PC-3 (cell line): ENCODE results near the gene SH3BP5L.

ENCODE experiments used
- EZH2 ChIP-seq: fragments of 300-600 bp; sonication (generic); IDR thresholded peaks from one replicate; pipeline ENCODE4 v1.6.1; 2017; ENCODE audit warnings: antibody characterized with exemption, mild to moderate bottlenecking, low read length; ENCODE audit not compliant: unreplicated experiment
- TF ChIP-seq, protein P1 (sequence below): fragments of 300-600 bp; sonication (generic); conservative IDR thresholded peaks from 2 replicates; pipeline ENCODE4 v1.5.1; 2017; ENCODE audit warnings: antibody characterized with exemption, low read depth, mild to moderate bottlenecking, low read length

DNA sequence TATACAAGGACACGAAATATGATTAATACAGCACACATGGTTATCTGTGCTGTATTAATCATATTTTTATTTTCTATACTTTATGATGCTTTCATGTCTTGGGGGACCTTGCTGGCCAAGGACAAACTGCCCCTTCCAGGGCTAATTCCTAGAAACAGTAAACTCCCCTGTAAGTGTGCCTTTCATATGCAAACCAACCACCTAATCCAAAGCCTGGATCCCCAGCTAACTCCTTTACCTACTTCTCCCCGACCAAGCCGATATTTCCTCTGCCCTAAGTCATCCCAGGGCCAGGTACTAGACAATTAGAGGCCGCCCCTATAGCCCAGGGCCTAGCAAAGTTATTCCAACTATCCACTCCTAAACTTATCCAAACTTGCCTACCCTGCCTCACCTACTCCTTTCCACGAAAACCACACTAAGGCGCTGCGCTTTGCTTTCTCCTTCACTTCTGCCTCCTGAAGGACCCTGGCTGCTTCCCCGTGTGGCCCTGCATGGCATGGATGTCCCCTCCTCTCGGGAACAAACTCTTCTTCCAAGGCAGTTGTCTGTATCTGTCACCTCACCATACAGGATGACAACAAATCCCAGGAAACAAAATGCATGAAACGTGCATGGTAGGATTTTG is 10.2 kb downstream of the SH3BP5L start:
- TF ChIP-seq, protein P1, sequence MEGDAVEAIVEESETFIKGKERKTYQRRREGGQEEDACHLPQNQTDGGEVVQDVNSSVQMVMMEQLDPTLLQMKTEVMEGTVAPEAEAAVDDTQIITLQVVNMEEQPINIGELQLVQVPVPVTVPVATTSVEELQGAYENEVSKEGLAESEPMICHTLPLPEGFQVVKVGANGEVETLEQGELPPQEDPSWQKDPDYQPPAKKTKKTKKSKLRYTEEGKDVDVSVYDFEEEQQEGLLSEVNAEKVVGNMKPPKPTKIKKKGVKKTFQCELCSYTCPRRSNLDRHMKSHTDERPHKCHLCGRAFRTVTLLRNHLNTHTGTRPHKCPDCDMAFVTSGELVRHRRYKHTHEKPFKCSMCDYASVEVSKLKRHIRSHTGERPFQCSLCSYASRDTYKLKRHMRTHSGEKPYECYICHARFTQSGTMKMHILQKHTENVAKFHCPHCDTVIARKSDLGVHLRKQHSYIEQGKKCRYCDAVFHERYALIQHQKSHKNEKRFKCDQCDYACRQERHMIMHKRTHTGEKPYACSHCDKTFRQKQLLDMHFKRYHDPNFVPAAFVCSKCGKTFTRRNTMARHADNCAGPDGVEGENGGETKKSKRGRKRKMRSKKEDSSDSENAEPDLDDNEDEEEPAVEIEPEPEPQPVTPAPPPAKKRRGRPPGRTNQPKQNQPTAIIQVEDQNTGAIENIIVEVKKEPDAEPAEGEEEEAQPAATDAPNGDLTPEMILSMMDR: no peak
- no peak for TF ChIP-seq EZH2
